Measurements from ENCODE around the gene LRRC18.

DNA sequence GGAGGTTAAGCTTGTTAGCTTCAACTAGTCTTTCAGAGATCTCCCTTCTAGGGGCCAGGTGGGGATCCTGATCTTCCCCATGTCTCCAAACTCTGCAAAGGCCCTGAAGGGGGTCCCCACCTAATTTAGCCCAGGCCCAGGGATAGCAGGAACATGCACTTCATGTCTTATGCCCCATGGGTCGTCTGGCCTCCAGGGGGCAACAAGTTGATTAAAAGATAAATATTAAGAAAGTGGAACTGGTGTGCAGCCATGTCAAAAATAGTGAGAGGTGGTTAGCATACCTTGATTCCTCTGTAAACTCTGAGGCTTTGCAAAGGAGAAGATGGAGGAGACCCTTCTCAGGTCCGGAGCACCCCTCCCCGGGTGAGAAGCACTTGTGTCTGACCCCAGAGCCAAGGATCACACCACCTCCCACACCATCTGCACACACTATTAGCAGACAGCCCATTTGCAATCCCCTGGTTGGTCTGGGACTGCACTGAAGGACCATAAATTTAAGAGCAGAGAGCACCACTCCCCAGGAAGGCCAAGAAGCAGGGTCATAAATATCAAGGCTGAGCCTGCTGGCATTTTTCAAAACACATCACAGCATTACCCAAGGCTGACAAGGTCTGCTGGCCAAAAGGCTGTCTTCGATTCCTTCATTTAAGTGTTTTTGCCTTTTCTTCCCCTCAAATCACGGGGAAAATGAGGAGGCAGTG lies 44.2 kb upstream of the LRRC18 start:
- no peak for TF ChIP-seq CTCF (IDR thresholded peaks at IDR 0.05)
- TF ChIP-seq POLR2A (IDR thresholded peaks at IDR 0.05): no peak

All from uterus (tissue), 2 donors.